HG03139 (cell line): Measurements from ENCODE around the gene ZC3H18.
"Not testable (repeated sequence)": the region's sequence is repeated elsewhere in the genome, so short reads cannot be mapped to it uniquely, and the experiment has no call there.

Experiments used
- ATAC-seq: cut with Tn5 transposase; IDR thresholded peaks from one replicate; pipeline ENCODE4 v1.9.1; 2021; ENCODE audit not compliant: unreplicated experiment

The ZC3H18 gene

DNA sequence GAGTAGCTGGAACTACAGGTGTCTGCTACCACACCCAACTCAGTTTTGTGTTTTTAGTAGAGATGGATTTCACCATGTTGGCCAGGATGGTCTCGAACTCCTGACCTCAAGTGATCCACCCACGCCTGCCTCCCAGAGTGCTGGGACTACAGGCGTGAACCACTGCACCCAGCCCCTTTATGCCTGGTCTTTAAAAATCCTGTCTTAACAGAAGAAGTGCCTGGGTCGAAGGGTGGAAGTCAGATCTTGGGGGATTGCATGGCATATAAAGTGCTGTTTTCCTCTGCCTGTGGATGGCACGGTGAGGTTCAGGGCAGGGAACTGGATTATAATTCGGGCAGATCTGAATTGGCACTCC is 30.3 kb downstream of the ZC3H18 start:
- no peak for ATAC-seq

DNA sequence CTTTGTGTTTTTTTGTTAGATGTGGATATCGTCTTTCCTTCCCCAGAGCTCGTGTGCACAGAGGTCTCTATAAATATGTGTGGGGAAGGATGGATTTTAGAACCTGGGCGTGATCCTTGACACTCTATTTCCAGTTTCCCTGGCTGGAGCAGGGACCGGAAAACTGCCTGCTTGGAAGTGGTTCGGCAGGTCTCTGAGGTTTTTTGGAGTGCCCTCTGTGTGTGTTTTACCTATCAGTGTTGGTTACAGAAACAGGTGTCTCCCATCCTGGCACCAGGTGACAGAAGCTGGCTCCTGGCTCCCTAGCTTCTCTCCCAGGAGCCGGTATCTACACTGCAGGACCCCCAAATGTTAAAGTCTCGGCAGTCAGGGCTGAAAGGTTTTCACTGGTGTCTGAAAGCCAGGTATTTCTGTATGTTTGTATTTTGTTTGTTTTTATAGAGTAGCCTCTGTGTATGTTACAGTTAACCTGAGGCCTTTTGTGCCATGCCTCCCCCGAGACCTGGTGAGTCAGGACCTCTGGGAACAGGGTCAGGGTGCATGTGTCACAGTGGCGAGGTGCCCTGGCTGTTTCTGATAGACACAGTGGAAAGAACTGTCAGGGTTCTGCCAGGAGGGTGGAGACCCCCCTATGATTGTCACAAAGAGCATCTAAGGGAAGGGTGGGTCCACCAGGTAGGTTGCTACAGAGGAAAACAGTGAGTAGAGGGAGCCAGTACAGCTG is 31.3 kb downstream of the ZC3H18 start:
- no peak for ATAC-seq

DNA sequence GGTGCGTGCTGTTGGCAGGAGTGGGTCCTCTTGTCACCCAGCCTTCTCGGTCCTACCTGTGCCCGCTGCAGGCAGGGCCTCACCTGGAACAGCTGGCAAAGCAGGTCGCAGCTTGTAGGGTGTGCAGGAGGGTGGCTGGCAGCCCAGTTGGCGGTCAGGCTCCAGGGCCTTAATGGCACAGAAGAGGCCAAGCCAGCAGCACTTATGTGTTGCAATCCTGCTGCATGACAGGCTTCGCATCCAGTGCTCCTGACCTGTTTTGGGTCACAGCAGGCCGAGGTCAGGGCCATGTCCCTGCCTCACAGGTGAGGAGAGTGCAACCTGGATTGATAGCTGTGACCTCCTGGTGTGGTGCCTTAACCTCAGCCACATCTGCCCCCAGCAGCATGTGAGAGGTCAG is 31.9 kb downstream of the ZC3H18 start:
- ATAC-seq = no peak

DNA sequence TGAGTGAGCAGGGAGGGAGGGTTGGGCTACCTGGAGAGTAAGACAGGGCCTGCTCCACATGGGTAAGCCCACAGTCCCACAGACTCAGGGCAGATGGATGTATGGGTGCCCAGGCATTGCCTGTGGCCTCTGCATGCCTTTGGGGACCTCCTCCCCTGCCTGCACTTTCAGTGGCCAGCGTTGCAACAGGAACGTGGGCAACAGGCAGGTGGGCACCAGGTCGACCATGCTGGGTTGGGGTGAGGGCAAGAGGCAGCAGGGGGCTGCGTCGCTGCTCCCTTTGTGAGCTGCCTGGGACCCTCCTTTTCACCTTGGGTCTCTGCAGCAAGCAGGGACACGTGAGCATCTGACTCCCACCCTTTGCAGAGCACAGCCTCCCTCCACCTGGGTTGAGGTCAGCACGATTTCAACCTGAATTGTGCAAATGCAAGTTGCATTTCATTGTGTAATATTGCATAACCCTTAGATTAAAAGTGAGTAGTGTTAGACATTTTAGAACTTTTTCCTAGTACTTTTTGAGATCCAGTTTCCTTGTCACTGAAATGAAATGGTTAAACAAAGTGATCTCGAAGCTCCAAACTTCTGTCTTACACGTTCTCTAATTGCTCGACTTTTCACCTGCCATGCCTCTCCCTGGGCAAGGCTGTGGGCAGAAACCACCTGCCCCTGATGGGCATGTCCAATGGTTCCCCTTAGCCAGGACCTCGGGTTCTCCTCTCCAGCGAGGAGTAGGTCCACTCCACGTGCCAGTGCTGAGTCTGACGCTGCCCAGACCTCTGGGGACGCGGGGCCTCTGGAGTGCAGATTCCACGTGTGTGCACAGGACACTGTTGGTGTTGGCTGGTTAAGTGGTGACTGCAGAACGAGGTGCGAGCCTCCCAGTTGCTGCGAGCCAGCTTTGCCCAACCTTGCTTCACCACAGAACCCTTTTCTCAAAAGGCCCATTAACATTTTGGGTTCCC is 35.3 kb downstream of the ZC3H18 start:
- ATAC-seq = no peak

DNA sequence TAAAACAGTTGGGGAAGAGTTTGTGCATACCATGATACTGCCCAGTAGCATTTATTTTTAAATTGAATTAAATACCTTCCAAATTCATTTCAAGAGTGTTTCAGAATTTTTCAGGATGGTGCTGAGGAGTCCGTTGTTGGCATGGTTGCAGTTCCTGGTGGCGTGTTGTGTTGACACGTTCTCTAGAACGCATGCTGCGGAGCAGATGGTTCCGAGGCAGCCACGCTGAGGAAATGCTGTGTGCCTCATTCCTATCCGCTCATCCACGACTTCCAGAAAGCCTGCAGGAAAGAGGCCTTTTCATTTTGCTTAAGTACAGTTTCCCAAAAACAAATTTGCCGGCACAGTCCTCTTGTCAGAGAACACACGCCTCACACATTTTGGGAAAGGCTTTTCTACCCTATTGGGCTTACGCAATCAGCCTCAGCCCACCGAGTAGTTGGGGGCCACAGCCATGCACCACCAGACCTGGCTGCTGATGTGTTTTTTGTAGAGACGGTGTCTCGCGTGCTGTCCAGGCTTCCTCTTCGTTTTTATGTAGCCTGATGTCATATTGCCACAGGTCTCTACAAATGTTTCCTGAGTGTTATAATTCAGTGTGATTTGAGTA is 36.0 kb downstream of the ZC3H18 start:
- ATAC-seq = no peak

DNA sequence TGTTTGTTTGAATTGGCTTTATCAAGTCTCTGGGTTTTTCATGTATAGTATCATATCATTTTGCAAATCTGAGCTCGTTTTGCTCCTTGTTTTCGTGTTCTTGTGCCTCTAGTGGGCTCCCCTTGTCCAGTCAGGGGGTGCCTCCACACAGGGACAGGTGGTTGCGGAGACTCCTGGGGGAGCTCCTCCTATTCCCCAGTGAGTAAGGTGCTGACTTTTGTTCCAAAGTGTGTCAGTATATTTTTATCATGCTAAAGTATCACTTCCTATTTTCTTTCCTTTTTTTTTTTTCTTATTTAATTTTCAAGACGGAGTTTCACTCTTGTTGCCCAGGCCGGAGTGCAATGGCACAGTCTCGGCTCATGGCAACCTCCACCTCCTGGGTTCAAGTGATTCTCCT is 37.9 kb downstream of the ZC3H18 start:
- ATAC-seq = no peak

DNA sequence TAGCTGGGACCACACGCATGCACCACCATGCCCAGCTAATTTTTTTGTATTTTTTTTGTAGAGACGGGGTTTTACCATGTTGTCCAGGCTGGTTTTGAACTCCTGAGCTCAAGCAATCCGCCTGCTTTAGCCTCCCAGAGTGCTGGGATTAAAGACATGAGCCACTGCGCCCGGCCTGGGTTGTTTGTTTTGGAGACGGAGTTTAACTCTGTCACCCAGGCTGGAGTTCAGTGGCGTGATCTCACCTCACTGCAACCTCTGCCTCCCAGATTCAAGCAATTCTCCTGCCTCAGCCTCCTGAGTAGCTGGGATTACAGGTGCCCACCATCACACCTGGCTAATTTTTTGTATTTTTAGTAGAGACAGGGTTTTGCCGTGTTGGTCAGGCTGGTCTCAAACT is 39.2 kb downstream of the ZC3H18 start:
- ATAC-seq = not testable (repeated sequence)

DNA sequence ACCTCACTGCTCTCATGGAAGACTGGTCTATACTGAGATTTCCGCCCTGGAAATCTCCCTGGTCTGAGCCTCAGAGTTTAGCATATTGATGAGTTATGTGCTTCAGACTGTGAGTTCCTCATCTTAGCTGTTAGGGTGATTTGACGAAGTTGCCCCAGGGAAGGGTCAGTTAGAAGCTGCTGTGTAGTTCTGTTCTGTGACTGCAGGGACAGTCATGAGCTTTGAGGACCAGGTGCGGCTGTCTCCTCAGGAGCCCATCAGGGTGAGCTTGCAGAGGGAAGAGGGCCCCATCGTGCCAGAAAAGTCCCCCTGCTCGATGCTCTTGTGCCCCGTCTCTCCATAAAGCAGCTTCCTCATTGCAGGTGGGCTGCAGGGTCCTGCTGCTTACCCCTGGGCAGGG is 39.9 kb downstream of the ZC3H18 start:
- no peak for ATAC-seq

DNA sequence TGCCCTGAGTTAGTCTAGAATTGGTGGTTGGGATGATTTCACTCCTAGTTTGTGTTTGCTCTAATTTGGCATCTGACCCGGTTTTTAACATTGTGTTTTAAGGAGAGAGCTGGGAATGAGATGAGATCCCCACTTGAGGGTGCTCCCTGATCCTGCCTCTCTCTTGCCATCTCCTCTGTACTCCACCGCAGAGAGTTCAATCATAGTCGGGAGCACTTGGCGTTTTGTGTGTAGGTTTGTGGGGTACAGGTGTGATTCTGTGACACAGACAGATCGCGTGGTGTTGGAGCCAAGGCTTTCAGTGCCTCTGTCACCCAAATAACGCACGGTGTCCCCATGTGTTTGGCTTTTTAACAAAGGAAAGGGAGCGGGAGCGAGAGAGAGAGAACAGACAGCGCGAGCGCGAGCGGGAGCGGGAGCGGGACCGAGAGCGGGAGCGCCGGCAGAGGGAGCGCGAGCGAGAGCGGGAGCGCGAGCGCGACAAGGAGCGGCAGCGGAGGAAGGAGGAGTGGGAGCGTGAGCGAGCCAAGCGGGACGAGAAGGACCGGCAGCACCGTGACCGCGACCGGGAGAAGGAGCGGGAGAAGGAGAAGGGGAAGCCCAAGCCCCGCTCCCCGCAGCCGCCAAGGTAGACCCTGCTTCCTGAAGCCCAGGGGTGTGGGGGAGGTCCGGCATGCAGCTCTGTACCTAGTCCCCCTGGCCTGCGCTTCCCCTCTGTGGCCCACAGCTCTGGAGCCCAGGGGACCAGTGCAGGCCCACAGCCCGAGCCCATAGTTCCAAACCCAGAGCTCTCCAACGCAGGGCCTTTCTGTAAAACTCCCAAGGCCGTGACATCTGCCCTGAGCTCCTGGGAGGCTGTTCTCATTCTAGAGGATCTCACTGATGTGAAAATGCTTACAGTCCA is 41.0 kb downstream of the ZC3H18 start:
- no peak for ATAC-seq

DNA sequence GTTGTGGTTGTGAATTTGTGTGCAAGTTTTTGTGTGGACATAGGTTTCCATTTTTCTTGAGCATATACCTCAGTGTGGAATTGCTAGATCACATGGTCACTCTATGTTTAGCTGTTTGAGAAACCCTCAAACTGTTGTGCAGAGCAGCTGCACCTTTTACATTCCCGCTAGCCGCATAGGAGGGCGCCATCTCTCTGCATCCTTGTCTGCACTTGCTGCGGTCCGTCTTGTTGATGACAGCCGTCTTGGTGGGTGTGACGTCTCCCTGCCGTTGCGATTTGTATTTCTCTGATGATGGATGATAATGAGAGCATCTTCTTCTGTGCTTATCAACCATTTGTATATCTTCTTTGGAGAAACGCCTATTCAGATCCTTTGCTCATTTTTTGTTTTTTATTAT is 43.1 kb downstream of the ZC3H18 start:
- ATAC-seq = no peak

DNA sequence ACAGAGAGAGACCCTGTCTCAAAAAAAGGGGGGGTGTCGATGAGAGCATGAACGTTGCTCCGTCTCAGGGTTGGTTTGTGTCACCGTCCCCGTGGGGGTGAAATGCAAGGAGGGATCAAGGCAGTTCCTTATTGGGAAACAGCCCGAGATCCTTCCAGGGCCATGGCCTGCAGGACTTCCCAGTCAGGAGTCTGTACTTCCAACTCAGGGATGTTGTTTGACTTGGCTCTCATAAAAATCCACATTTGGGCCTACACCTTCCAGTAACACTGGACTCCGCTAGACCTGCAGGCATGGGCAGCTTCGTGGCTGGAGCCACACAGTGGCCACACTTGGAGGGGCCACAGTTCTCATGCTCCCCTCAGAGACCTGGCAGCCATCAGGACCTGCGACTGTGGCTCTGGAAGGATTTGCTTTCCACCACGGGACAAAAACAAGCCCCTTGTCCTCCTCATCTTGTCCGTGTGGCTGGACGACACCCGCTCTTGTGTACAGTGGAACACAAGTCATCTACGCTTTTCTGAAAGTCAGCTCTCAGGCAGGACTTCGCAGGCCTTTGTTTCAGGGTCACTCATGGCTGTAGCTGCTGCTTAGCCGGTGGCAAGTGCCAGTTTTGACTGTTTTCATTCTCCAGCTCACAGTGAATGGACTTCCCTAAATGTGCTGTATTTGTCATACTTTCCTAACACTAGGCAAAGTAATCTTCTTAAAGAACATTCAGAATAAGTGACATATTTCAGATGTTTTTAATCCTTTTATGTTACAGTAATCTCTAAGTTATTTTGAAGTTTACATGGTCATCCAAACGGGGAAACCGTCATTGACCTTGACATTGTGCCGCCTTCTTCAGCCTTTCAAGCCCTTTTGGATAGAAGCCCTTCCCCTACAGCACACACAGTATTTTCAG is 44.0 kb downstream of the ZC3H18 start:
- ATAC-seq = no peak

DNA sequence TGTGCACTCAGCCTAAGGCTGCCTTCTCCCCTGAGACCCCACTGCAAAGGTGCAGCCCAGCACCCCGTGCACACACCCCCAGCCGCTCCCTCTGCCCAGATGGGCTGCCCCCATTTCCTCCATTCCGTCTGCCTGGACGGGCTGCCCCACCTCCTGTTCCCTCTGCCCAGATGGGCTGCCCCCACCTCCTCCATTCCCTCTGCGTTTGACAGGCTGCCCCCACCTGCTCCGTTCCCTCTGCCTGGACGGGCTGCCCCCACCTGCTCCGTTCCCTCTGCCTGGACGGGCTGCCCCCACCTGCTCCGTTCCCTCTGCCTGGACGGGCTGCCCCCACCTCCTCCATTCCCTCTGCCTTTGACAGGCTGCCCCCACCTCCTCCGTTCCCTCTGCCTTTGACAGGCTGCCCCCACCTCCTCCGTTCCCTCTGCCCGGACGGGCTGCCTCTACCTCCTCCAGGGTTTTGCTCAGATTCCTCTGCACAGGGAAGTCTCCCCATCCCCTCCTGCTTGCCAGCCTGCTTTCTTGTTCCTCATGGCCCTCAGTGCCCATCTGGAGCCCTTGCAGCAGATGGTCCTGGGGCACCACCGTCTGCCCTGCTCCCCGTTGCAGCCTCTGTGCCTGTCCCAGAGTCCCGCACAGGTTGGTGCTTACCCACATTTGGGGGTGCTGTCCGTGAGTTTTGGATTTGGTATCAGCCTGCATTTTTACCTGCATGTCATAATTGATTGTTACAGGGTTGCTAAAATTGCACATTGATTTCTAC is 44.8 kb downstream of the ZC3H18 start:
- ATAC-seq = no peak

DNA sequence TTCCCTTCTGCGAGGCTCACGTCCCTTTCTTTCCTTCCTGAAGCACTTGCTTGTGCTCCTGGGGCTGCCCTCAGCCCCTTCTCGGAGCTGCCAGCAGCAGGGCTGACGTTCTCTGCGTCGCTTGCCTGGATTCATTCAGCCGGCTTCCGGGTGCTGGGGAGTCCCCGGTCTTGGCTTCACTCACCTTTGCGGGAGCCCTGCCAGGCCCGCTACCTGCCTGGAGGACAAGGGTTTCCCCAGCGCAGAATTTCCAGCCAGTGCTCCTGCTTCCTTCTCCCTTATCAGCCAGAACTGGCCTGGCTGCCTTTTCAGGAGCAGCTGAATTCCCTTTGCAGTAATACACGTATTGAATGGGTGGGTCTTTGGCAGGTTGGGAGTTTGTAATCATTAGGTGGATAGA is 46.1 kb downstream of the ZC3H18 start:
- no peak for ATAC-seq

DNA sequence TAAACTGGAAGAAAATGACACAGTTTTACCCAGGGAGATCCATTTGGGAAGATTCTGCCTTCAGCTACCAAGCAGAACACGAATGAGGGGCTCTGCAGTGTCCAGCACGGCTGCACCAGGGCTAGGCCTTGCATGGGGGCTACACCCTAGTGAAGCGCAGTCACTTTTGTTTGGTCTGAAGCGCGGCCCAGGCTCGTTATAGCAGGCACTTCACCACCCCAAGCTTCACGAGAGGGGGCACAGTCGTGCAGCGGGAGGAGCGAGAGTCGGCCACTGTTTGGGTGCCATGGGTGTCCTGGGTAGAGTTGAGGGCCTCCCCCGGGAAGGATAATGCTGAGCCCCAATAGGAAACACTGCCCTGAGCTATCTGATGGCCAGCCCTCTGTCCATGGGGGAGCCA is 46.5 kb downstream of the ZC3H18 start:
- no peak for ATAC-seq

DNA sequence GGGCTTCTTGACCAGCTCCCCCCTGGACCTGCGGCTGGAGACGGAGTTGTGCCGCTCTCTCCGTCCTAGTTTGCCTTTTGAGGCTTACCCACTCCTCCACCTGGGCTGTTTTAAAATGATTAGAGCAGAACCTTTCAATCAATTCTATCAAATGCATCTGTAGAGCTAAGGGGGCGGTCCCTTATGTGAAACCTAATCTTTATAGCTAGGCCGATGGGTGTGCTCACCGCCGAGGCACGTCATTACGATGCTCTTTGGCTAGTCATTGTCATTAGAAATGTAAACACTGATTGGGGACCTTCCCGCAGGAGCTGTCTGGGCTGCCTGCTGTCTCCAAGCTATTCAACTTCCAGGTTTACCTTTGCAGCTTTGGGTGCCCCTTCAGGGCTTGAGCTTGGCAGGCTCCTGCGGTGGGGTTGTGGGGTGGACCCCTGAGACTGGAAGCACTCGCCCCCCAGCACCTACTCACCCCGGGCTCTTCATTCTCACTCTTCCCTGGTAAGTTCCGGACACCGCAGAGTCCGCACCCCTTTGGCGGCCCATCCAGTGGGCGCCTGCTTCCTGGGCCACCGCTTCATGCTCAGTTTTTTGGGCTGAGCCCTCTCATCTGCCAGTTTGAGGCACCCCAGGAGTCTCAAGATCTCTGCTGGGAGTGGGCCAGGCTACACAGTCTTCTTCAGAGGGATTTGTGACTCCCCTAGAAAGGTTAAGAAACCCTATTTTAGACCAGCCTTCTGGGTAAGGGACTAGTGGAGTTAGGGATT is 47.2 kb downstream of the ZC3H18 start:
- ATAC-seq = no peak

DNA sequence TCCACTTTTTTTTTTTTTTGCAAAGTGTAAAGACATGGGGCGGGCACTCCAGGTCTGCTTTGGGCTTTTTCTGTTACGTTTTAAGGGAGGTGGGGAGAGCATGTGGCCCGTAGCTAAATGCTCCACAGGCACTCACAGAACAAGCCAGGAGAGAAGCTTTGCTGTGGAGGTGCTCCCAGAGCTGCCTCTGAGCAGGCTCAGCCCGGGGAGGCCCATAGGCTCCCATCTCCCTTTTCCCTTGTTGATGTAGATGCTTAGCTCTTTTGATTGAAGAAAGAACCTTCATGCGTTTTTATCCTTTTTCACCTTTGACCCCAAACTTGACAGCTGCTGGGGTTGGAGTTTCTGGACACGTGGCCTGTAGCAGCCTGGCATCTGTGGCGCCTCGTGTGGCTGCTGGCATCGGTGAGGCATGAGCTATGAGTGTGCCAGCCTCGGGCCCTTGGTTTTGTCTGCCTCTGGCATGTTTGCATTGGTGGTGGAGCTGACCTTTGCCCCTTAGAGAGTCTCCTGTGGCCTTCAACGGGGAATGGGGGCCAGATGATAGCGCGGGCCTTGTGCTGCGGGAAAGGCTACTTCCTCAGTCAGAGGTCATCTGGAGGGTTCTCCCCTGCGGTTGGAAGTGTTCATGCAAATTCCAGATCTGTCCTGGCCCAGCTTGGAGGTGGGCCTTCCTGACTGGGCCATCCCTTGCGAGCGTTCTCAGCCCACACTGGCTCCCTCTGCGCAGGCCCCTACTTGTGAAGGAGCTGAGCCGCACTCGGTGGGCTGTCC is 48.2 kb downstream of the ZC3H18 start:
- ATAC-seq = no peak

DNA sequence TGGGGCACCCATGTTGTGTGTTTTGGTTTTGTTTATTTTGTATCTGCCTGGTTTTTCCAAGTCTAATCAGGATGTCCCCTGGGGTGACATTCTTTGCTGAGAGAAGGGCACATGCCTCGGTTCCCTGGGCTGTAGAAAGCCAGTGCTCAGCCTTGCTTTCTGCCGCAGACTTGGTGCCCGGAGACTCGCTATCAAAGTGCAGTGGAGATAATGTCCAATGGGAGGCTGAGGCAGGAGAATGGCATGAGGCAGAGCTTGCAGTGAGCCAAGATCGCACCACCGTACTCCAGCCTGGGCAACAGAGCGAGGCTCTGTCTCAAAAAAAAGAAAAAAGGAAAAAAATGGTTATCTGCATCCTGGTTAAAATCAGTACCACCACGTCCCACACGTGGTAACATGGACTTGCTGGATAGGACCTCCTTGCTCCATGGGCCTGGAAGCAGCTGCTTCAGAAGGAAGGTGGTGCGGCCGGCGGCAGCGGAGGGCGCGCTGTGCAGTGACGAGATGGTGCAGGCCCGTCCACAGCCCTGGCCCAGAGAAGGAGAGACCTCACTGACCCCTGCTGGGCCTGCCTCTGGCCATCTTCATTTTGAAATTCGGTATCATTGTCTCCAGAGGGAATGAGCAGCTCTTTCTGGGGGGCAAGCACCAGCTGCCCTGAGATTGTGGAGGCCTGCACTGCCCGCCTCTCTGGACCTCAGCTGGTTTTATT is 48.9 kb downstream of the ZC3H18 start:
- no peak for ATAC-seq
